ENCODE results near the gene CDC42BPB.
"Not testable (repeated sequence)": the region's sequence is repeated elsewhere in the genome, so short reads cannot be mapped to it uniquely, and the experiment has no call there.

The CDC42BPB gene

DNA sequence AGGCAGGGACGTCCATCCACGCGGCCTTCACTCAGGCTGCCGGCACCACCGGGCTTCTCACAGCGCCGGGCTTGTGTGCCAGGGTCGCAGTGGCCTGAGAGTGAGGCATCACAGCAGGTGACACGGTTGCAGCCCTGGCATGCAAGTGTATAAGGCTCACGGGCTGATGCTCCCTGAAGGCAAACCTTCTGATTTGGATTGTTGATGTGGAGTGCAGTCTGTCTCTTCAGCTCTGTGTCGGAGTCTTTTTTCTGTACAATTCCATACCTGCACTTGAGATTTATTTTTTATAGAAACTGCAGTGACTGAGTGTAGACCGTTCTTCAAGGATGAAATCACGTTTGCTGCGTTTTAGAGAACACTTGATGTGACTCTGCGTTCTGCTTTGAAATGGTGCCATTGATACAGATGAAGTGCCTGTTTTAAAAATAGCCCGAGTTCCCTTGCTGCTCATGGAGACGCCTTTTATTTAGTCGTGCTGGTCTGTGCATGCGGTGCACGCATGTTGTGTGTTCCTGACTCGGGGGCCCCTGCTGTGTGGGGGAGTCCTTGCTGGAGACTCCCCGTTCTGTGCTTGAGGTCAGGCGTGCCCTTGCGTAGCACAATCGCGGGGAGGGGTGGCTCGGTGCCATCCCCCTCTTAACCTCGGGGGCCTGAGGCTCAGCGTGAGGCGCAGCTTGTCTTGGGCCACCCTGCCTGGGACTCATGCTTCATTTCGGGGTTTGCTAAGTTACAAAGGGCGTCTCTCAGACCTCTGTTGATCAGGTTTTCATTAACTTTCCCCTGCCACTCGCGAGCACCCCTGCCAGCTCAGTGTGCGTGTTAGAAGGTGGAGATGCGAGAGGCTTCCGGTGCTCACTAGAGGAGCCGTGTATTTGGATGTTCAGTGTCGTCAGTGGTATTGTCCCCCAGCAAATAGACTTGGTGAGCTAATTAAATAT is 156.4 kb downstream of the CDC42BPB start:
- H3K4me3 ChIP-seq (ENCODE audit: low read depth, low read length): no peak overlapping the region
- no peak for TF ChIP-seq CTCF (IDR thresholded peaks at IDR 0.05; ENCODE audit: low read depth, low read length, missing control alignments)
- DNase-seq: no peak
- peaks cover 14% of the 10 kb centered on the region for H3K36me3 ChIP-seq (replicated peaks)
- in situ Hi-C loops (cut with HindIII; ENCODE audit: low pct_ligation_motif_present, low sequenced_read_pairs): no loop called here
- H3K27me3 ChIP-seq (replicated peaks): no peaks in the 10 kb centered on the region
- no peak overlapping the region for H3K27ac ChIP-seq

DNA sequence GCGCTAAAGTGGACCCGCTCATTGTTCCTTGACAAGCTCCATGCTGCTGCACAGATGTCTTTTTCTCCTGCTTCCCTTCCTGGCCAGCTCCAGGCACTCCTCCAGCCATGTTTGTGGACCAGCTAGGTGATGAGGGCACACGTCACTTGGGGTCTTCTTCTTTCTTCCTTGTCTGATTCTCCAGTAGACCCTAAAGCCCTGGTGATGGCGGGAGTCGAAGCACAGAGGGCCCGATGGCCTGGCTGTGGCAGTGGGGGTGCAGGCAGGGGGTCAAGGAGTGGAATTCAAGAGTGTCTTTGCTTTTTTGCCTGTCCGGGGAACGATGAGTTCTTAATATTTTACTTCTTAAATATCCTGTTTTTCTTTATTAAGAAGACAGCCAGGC is 157.8 kb downstream of the CDC42BPB start:
- no peak for DNase-seq
- Histone ChIP-seq H3K36me3 (replicated peaks) (peaks cover 16% of the 10 kb centered on the region), H3K4me3 (ENCODE audit: low read depth, low read length) (no peak overlapping the region), H3K27me3 (replicated peaks) (no peaks in the 10 kb centered on the region), H3K27ac (no peak overlapping the region)
- TF ChIP-seq CTCF (IDR thresholded peaks at IDR 0.05; ENCODE audit: low read depth, low read length, missing control alignments): no peak
- in situ Hi-C loops (cut with HindIII; ENCODE audit: low pct_ligation_motif_present, low sequenced_read_pairs): no loop called here

GRCh38 chr14:102898776-102899515 is 158.4 kb downstream of the CDC42BPB start:
- Histone ChIP-seq H3K27ac (no peak overlapping the region), H3K4me3 (ENCODE audit: low read depth, low read length) (no peak overlapping the region), H3K36me3 (replicated peaks) (peaks cover 16% of the 10 kb centered on the region), H3K27me3 (replicated peaks) (no peaks in the 10 kb centered on the region)
- in situ Hi-C loops (cut with HindIII; ENCODE audit: low pct_ligation_motif_present, low sequenced_read_pairs): no loop called here
- no peak for TF ChIP-seq CTCF (IDR thresholded peaks at IDR 0.05; ENCODE audit: low read depth, low read length, missing control alignments)
- no peak for DNase-seq

GRCh38 chr14:102898298-102898697 is 159.1 kb downstream of the CDC42BPB start:
- H3K27me3 ChIP-seq (replicated peaks): no peaks in the 10 kb centered on the region
- no peak overlapping the region for H3K4me3 ChIP-seq (ENCODE audit: low read depth, low read length)
- H3K27ac ChIP-seq: no peak overlapping the region
- in situ Hi-C loops (cut with HindIII; ENCODE audit: low pct_ligation_motif_present, low sequenced_read_pairs): no loop called here
- no peak for DNase-seq
- H3K36me3 ChIP-seq (replicated peaks): peaks cover 11% of the 10 kb centered on the region
- TF ChIP-seq CTCF (IDR thresholded peaks at IDR 0.05; ENCODE audit: low read depth, low read length, missing control alignments): no peak

- Histone ChIP-seq H3K36me3 (replicated peaks) (peaks cover 11% of the 10 kb centered on the region), H3K4me3 (ENCODE audit: low read depth, low read length) (no peak overlapping the region), H3K27me3 (replicated peaks) (no peaks in the 10 kb centered on the region), H3K27ac (no peak overlapping the region)
- in situ Hi-C loops (cut with HindIII; ENCODE audit: low pct_ligation_motif_present, low sequenced_read_pairs): no loop called here
- DNase-seq: no peak
- TF ChIP-seq CTCF (IDR thresholded peaks at IDR 0.05; ENCODE audit: low read depth, low read length, missing control alignments): no peak
Observed at GRCh38 chr14:102897299-102898027, 159.9 kb downstream of the CDC42BPB start.

DNA sequence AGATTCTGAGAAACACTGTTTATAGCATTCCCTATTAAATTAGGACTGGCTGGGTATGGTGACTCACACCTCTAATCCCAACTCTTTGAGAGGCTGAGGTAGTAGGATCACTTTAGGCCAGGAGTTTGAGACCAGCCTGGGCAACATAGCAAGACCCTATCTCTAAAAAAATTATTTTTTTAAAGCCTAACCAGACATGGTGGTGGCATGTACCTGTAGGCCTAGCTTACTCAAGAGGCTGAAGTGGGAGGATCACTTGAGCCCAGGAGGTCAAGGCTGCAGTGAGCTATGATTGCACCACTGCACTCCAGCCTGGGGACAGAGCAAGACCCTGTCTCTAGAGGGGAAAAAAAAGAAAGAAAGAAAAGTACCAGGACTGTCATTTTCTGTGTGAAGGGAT is 160.6 kb downstream of the CDC42BPB start:
- in situ Hi-C loops (cut with HindIII; ENCODE audit: low pct_ligation_motif_present, low sequenced_read_pairs); H3K27me3 ChIP-seq (replicated peaks); H3K27ac ChIP-seq; DNase-seq; H3K4me3 ChIP-seq (ENCODE audit: low read depth, low read length): not testable (repeated sequence)
- peaks cover 11% of the 10 kb centered on the region for H3K36me3 ChIP-seq (replicated peaks)
